ENCODE measurements around the gene MAGED1.
"Not testable (repeated sequence)": the region's sequence is repeated elsewhere in the genome, so short reads cannot be mapped to it uniquely, and the experiment has no call there.

MAGED1 gene

DNA sequence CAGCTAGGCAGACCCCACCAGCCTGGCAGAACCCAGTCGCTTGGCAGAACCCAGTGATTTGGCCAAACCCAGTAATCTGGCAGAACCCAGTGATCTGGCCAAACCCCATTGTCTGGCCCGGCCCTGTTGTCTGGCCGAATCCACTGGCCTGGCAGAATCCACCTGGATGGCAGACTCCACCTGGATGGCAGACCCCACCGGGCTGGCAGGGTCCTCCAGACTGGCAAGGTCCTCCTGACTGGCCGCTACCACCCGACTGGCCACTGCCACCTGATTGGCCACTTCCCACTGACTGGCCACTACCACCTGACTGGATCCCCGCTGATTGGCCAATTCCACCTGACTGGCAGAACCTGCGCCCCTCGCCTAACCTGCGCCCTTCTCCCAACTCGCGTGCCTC lies 3.2 kb downstream of the MAGED1 start:
- no peak for DNase-seq

DNA sequence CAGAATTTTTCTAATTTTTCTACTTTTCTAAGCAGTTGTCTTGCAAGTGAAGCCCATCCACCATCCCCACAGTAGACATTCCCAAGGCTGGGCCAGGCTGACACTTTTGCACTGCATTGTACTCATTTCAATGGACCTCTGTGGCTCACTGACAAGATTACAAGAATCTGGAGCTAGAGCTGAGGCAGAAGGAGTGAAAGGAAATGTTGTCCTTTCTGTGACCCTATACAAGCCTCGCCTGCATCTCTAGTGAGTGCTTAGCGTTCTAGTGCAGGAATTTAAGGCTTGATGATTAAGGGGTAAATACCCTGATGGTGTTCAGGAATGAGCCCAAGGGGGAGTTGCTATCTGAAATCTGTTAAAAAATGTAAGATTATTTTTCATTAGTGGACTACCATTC lies 6.3 kb downstream of the MAGED1 start:
- no peak for DNase-seq

- no peak for DNase-seq
These were observed 9.2 kb downstream of the MAGED1 start for GRCh38 chrX:51902510-51903050.

DNA sequence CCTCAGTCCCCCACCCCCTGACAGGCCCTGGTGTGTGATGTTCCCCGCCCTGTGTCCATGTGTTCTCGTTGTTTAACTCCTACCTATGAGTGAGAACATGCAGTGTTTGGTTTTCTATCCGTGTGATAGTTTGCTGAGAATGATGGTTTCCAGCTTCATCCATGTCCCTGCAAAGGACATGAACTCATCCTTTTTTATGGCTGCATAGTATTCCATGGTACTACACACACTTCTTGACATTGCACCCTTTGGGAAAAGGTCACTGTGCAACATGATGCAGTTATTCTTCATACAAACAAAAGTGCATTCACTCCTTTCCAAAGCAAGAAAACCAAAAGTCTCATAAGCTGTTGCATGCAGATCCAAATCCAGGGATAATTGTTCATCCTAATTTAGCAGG lies 11.7 kb downstream of the MAGED1 start:
- not testable (repeated sequence) for DNase-seq

DNA sequence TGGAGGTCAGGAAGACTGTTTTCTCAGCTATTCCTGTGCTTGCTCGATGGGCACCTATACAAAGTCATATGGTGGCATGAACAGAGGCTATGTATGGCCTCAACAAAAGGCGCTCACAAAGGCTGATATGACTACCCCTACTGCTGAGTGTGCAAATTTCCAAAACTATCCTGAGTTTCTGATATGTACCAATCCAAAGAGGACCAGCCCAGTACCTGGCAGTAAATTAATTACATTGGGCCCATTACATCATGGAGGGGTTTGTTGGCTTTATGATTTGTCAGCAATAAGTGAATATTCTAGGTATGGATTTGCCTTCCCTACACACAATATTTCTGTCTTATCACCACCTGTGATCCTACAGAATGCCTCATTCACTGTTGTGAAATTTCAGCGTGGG lies 12.3 kb downstream of the MAGED1 start:
- no peak for DNase-seq

- no peak for DNase-seq
These were observed 24.2 kb downstream of the MAGED1 start for GRCh38 chrX:51917604-51918003.

DNA sequence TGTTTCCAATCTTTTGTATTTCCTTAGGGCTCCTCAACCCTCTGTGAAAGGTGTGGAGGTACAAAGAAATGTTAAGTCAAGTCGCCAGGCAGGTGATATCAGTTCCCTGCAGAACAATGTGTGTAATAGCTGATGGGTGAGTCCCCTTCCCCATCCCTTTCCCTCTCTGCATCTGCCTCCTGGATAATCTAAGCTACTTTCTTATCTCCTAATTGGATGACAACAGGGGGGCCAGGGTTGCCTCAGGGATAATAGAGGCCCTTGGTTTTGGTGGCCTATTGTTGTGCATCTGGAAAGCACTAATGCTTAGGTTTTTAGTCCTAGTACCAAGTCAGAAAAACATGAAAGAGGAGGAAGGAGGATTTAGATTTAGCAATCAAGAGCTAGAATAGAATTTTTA lies 29.1 kb downstream of the MAGED1 start:
- no peak for DNase-seq

- no peak for DNase-seq
These were observed 38.2 kb downstream of the MAGED1 start for GRCh38 chrX:51931566-51932150.
